H9 (cell line): Measurements from ENCODE around the gene C6orf62. TPM values are rescaled to one million over a fixed set of nuclear protein-coding genes. Genes with fewer than 3 reads are reported as not detected.
"Not testable (repeated sequence)": the region's sequence is repeated elsewhere in the genome, so short reads cannot be mapped to it uniquely, and the experiment has no call there.

Experiments used
- DNase-seq: peaks from one replicate; pipeline ENCODE4 v3.0.0-alpha.2; 2017
- H2AFZ ChIP-seq: one replicate; pipeline ENCODE4 v1.6.1; 2013; ENCODE audit warnings: mild to moderate bottlenecking, low read length, control low read depth, moderate library complexity
- H2AK5ac ChIP-seq: 2 replicates; pipeline ENCODE4 v1.6.1; 2013; ENCODE audit warnings: low read length, control low read depth, mixed read lengths; ENCODE audit not compliant: insufficient read length
- H2BK120ac ChIP-seq: one replicate; pipeline ENCODE4 v1.6.1; 2013; ENCODE audit warnings: low read depth, mild to moderate bottlenecking, low read length, control low read depth, inconsistent platforms; ENCODE audit not compliant: poor library complexity, severe bottlenecking
- H2BK12ac ChIP-seq: 2 replicates; pipeline ENCODE4 v1.6.1; 2013; ENCODE audit warnings: low read length, control low read depth, mixed read lengths, low read depth; ENCODE audit not compliant: insufficient read length
- H2BK15ac ChIP-seq: 2 replicates; pipeline ENCODE4 v1.6.1; 2013; ENCODE audit warnings: low read depth, low read length, control low read depth
- H2BK20ac ChIP-seq: one replicate; pipeline ENCODE4 v1.6.1; 2013; ENCODE audit warnings: low read depth, mild to moderate bottlenecking, low read length, control low read depth, inconsistent platforms; ENCODE audit not compliant: poor library complexity, severe bottlenecking
- H2BK5ac ChIP-seq: 2 replicates; pipeline ENCODE4 v1.6.1; 2013; ENCODE audit warnings: low read length, control low read depth, mixed read lengths; ENCODE audit not compliant: insufficient read length
- H3K14ac ChIP-seq: 2 replicates; pipeline ENCODE4 v1.6.1; 2013; ENCODE audit warnings: low read length, control low read depth; ENCODE audit not compliant: insufficient read depth
- H3K18ac ChIP-seq: 2 replicates; pipeline ENCODE4 v1.6.1; 2013; ENCODE audit warnings: low read depth, mild to moderate bottlenecking, mixed read lengths, low read length, control low read depth; ENCODE audit not compliant: insufficient read length
- H3K23ac ChIP-seq: 2 replicates; pipeline ENCODE4 v1.6.1; 2013; ENCODE audit warnings: low read length, control low read depth, mixed read lengths, low read depth; ENCODE audit not compliant: insufficient read length
- H3K23me2 ChIP-seq: 2 replicates; pipeline ENCODE4 v1.6.1; 2013; ENCODE audit warnings: low read depth, mild to moderate bottlenecking, mixed read lengths, low read length, control low read depth; ENCODE audit not compliant: insufficient read length, poor library complexity, severe bottlenecking
- H3K27ac ChIP-seq: 2 replicates; pipeline ENCODE4 v1.5.1; 2013; ENCODE audit warnings: low read length, control low read depth, mixed read lengths, low read depth; ENCODE audit not compliant: insufficient read length
- H3K27me3 ChIP-seq: 2 replicates; pipeline ENCODE4 v1.6.1; 2013; ENCODE audit warnings: low read length, control low read depth, inconsistent platforms; ENCODE audit not compliant: insufficient read depth
- H3K4ac ChIP-seq: 2 replicates; pipeline ENCODE4 v1.6.1; 2013; ENCODE audit warnings: low read depth, mild to moderate bottlenecking, control low read depth, inconsistent platforms, low read length, moderate library complexity
- H3K4me1 ChIP-seq: 2 replicates; pipeline ENCODE4 v1.6.1; 2013; ENCODE audit warnings: low read length, control low read depth, inconsistent platforms; ENCODE audit not compliant: insufficient read depth
- H3K4me2 ChIP-seq: 2 replicates; pipeline ENCODE4 v1.6.1; 2013; ENCODE audit warnings: low read length, control low read depth, mixed read lengths; ENCODE audit not compliant: insufficient read length, insufficient read depth
- H3K56ac ChIP-seq: 2 replicates; pipeline ENCODE4 v1.6.1; 2013; ENCODE audit warnings: low read depth, mild to moderate bottlenecking, mixed read lengths, low read length, control low read depth; ENCODE audit not compliant: insufficient read length
- H3K79me1 ChIP-seq: 2 replicates; pipeline ENCODE4 v1.6.1; 2013; ENCODE audit warnings: low read depth, mild to moderate bottlenecking, moderate library complexity, low read length, control low read depth, inconsistent platforms; ENCODE audit not compliant: insufficient read depth, poor library complexity, severe bottlenecking
- H3K79me2 ChIP-seq: 2 replicates; pipeline ENCODE4 v1.6.1; 2013; ENCODE audit warnings: low read length, control low read depth, inconsistent platforms; ENCODE audit not compliant: insufficient read depth
- H3K9ac ChIP-seq: 2 replicates; pipeline ENCODE4 v1.6.1; 2013; ENCODE audit warnings: low read length, control low read depth, mixed read lengths; ENCODE audit not compliant: insufficient read length; ENCODE audit errors: extremely low read depth
- H3K9me3 ChIP-seq: one replicate; pipeline ENCODE4 v1.6.1; 2013; ENCODE audit warnings: low read depth, low read length, inconsistent platforms; ENCODE audit not compliant: control insufficient read depth
- H3T11ph ChIP-seq: one replicate; pipeline ENCODE4 v1.6.1; 2013; ENCODE audit warnings: mild to moderate bottlenecking, low read length, control low read depth, inconsistent platforms
- H4K20me1 ChIP-seq: one replicate; pipeline ENCODE4 v1.6.1; 2013; ENCODE audit not compliant: control insufficient read depth, insufficient read length, insufficient read depth
- H4K5ac ChIP-seq: 2 replicates; pipeline ENCODE4 v1.6.1; 2013; ENCODE audit warnings: low read depth, mild to moderate bottlenecking, mixed read lengths, low read length, control low read depth; ENCODE audit not compliant: insufficient read length
- H4K8ac ChIP-seq: replicated peaks from 2 replicates; pipeline ENCODE4 v1.6.1; 2013; ENCODE audit warnings: low read length, control low read depth, mixed read lengths, low read depth; ENCODE audit not compliant: insufficient read length
- H4K91ac ChIP-seq: 2 replicates; pipeline ENCODE4 v1.6.1; 2013; ENCODE audit warnings: low read depth, mild to moderate bottlenecking, moderate library complexity, mixed read lengths, low read length, control low read depth; ENCODE audit not compliant: insufficient read length
- H3K27ac Mint-ChIP-seq, 3 experiments: 2 replicates in 2 of 3; 3 replicates in 1 of 3; pipeline ENCODE4 v1.8.0; 2020 to 2021; ENCODE audit warnings: mixed read lengths in 3 of 3, mild to moderate bottlenecking in 1 of 3, moderate library complexity in 1 of 3
- H3K27me3 Mint-ChIP-seq: 2 replicates; pipeline ENCODE4 v1.8.0; 2021; ENCODE audit warnings: low read depth, mild to moderate bottlenecking, moderate library complexity, mixed read lengths
- H3K36me3 Mint-ChIP-seq, 3 experiments: 2 replicates in 2 of 3; 3 replicates in 1 of 3; pipeline ENCODE4 v1.8.0; 2020 to 2021; ENCODE audit warnings: low read depth in 3 of 3, mixed read lengths in 3 of 3; ENCODE audit not compliant: insufficient read depth in 1 of 3
- H3K4me1 Mint-ChIP-seq, 2 experiments: 2 replicates each; pipeline ENCODE4 v1.8.0; 2020; ENCODE audit warnings: mixed read lengths in 2 of 2
- H3K4me3 Mint-ChIP-seq, 2 experiments: 2 replicates in 1 of 2; 3 replicates in 1 of 2; pipeline ENCODE4 v1.8.0; 2020 to 2021; ENCODE audit warnings: mild to moderate bottlenecking in 2 of 2, mixed read lengths in 2 of 2, moderate library complexity in 1 of 2
- H3K9me3 Mint-ChIP-seq, 2 experiments: 2 replicates in 1 of 2; 3 replicates in 1 of 2; pipeline ENCODE4 v1.8.0; 2020; ENCODE audit warnings: mild to moderate bottlenecking in 2 of 2, mixed read lengths in 2 of 2, moderate library complexity in 1 of 2
- WGBS: extraction: QIAGEN DNeasy Blood & Tissue Kit; methylation state at CpG from one replicate; pipeline ENCODE4 v1.1.7; 2013; ENCODE audit warnings: missing lambda C conversion rate, low lambda C conversion rate, mixed read lengths; ENCODE audit not compliant: insufficient read length; ENCODE audit errors: extremely low coverage; 5-methylcytosine and 5-hydroxymethylcytosine counted together
- total RNA-seq: library from RNA; stranded (reverse); gene quantifications from 2 replicates; pipeline ENCODE4 v1.2.1, GENCODE V29; 2021
- TF ChIP-seq, protein P1 (sequence below): fragments of 200-600 bp; sonication (generic); conservative IDR thresholded peaks from 3 replicates; pipeline ENCODE4 v1.8.0; 2021; ENCODE audit warnings: antibody characterized with exemption, mild to moderate bottlenecking

Gene C6orf62
- total RNA-seq, 1 experiment from 2014 or later, result 125 TPM

DNA sequence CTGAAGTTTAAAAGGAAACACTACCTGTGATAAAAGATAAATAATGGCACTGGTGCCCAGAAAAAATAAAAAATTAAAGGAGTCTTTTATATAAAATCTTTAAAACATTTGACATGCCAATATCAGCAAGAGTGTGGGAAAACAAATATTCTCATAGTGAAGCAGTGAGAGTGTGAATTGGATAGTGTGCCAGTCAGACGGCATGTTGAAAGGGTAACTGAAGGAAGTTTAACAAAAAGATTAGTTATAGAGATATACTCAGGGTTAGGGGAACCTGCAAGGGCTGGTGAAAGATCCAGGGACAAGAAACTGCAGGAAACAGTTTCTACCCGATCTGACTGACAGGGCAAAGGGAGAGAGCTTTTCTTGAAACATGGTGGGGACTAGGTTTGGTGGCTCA, 33.5 kb upstream of the C6orf62 start:
- Histone ChIP-seq H3K56ac (no peak overlapping the region), H2AFZ (no peak overlapping the region), H3K9ac (no peak overlapping the region), H3K79me1 (no peaks in the 10 kb centered on the region), H3K9me3 (no peaks in the 10 kb centered on the region), H4K5ac (no peak overlapping the region), H3K23ac (no peak overlapping the region), H4K91ac (no peak overlapping the region), H3K4me1 (no peaks in the 10 kb centered on the region), H3K23me2 (no peaks in the 10 kb centered on the region), H3K14ac (no peak overlapping the region), H3K4me2 (no peak overlapping the region), H2AK5ac (no peak overlapping the region), H2BK20ac (no peak overlapping the region), H3T11ph (no peak overlapping the region), H4K20me1 (no peaks in the 10 kb centered on the region), H3K18ac (no peak overlapping the region), H4K8ac (no peak overlapping the region), H3K27ac (no peak overlapping the region), H2BK12ac (no peak overlapping the region), H3K79me2 (no peaks in the 10 kb centered on the region), H3K27me3 (no peaks in the 10 kb centered on the region), H2BK120ac (no peak overlapping the region), H2BK15ac (no peak overlapping the region), H2BK5ac (no peak overlapping the region), H3K4ac (no peak overlapping the region)
- peaks cover 5% of the 10 kb centered on the region; the same call in 1 of the 2 replicates for H3K27me3 Mint-ChIP-seq
- no peak for DNase-seq
- no peak overlapping the region for H3K4me3 Mint-ChIP-seq
- H3K36me3 Mint-ChIP-seq, result 0 out of 7 replicates have a peak, but pooled peaks cover 0 to 1% (median 0%) of the 10 kb centered on the region in 3 experiments
- WGBS, result no CpG with 5 or more reads among the region's 2 CpGs
- no peak overlapping the region for H3K27ac Mint-ChIP-seq
- peaks cover 6 to 11% of the 10 kb centered on the region in 2 experiments; a peak in 4 of 5 replicates for H3K9me3 Mint-ChIP-seq
- TF ChIP-seq, protein P1, sequence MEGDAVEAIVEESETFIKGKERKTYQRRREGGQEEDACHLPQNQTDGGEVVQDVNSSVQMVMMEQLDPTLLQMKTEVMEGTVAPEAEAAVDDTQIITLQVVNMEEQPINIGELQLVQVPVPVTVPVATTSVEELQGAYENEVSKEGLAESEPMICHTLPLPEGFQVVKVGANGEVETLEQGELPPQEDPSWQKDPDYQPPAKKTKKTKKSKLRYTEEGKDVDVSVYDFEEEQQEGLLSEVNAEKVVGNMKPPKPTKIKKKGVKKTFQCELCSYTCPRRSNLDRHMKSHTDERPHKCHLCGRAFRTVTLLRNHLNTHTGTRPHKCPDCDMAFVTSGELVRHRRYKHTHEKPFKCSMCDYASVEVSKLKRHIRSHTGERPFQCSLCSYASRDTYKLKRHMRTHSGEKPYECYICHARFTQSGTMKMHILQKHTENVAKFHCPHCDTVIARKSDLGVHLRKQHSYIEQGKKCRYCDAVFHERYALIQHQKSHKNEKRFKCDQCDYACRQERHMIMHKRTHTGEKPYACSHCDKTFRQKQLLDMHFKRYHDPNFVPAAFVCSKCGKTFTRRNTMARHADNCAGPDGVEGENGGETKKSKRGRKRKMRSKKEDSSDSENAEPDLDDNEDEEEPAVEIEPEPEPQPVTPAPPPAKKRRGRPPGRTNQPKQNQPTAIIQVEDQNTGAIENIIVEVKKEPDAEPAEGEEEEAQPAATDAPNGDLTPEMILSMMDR, result no peak
- H3K4me1 Mint-ChIP-seq, result peaks cover 0 to 3% of the 10 kb centered on the region in 2 experiments; a peak in 2 of 4 replicates

- H2BK15ac ChIP-seq, H3K4me3 Mint-ChIP-seq, H3K27me3 Mint-ChIP-seq, H3K9ac ChIP-seq, H3K36me3 Mint-ChIP-seq, H3K23ac ChIP-seq, H4K8ac ChIP-seq, H3K79me2 ChIP-seq, H3K79me1 ChIP-seq, H4K91ac ChIP-seq, H2BK12ac ChIP-seq, H4K20me1 ChIP-seq, H3T11ph ChIP-seq, H3K4me1 ChIP-seq, H3K4me1 Mint-ChIP-seq, H3K4ac ChIP-seq, H3K27ac Mint-ChIP-seq, H4K5ac ChIP-seq, H2BK5ac ChIP-seq, H2BK20ac ChIP-seq, H3K14ac ChIP-seq, H3K9me3 ChIP-seq, H2AK5ac ChIP-seq, H3K18ac ChIP-seq, DNase-seq, H3K27me3 ChIP-seq, H3K56ac ChIP-seq, H3K27ac ChIP-seq, H2AFZ ChIP-seq, H3K23me2 ChIP-seq, H3K4me2 ChIP-seq, H2BK120ac ChIP-seq: not testable (repeated sequence)
- WGBS, result no CpG with 5 or more reads among the region's 3 CpGs
- peaks cover 6 to 11% of the 10 kb centered on the region in 2 experiments; a peak in 4 of 5 replicates for H3K9me3 Mint-ChIP-seq
Observed at GRCh38 chr6:24750878-24751277, 31.9 kb upstream of the C6orf62 start.
